Stimulated activated memory B cell treated with anti-CD40 and anti-IgM and Interleukin-4, amounts not matched to agents 10 μg/mL and 1 μg/mL and 100 μg/mL, for 72 hours (primary cell): ENCODE measurements around the gene PARVA.

Experiments used
- ATAC-seq: fragments of 150-1000 bp; cut with Tn5 transposase; 2 replicates; pipeline ENCODE4 v1.10.0; 2021
- H3K27ac Mint-ChIP-seq: one replicate; pipeline ENCODE4 v1.8.0; 2022; ENCODE audit warnings: mild to moderate bottlenecking, mixed read lengths
- H3K27me3 Mint-ChIP-seq: one replicate; pipeline ENCODE4 v1.8.0; 2022; ENCODE audit warnings: mixed read lengths
- H3K36me3 Mint-ChIP-seq: one replicate; pipeline ENCODE4 v1.8.0; 2022; ENCODE audit warnings: mixed read lengths
- H3K4me1 Mint-ChIP-seq: one replicate; pipeline ENCODE4 v1.8.0; 2022; ENCODE audit warnings: mixed read lengths
- H3K4me3 Mint-ChIP-seq: one replicate; pipeline ENCODE4 v1.8.0; 2022; ENCODE audit warnings: mild to moderate bottlenecking, moderate library complexity, mixed read lengths
- H3K9me3 Mint-ChIP-seq: one replicate; pipeline ENCODE4 v1.8.0; 2022; ENCODE audit warnings: mixed read lengths

PARVA gene

DNA sequence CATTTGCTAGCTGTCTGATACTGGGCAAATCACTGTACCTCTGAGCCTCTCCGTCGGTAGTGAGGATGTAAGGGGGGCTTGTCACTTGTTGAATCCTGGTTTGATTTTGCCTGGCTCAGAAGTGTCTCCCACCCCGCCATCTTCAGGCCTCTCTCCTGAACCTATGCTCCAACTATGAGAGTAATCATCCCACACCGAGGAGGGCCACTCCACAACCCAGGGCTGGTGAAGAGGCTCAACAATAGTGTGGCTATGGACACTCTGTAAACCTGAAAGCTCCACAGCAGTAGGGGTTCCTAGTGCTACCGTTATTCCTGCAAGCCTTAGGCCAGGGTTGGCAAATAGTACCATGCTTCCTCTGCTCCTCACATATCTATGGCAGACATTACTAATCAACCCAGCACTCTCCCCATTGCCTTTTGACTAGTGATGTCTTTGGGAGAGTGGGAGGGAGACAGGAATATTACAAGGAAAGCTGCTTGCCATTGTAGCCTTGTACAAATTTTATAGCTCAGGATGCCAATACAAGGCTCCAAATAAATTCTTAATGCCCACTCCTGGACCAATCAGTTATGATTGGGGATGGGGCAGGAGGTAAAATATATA, 162.8 kb downstream of the PARVA start:
- Mint-ChIP-seq H3K27ac (no peak overlapping the region), H3K4me3 (no peak overlapping the region), H3K4me1 (no peaks in the 10 kb centered on the region), H3K27me3 (peaks cover 15% of the 10 kb centered on the region), H3K9me3 (no peaks in the 10 kb centered on the region), H3K36me3 (no peaks in the 10 kb centered on the region)
- no peak for ATAC-seq

DNA sequence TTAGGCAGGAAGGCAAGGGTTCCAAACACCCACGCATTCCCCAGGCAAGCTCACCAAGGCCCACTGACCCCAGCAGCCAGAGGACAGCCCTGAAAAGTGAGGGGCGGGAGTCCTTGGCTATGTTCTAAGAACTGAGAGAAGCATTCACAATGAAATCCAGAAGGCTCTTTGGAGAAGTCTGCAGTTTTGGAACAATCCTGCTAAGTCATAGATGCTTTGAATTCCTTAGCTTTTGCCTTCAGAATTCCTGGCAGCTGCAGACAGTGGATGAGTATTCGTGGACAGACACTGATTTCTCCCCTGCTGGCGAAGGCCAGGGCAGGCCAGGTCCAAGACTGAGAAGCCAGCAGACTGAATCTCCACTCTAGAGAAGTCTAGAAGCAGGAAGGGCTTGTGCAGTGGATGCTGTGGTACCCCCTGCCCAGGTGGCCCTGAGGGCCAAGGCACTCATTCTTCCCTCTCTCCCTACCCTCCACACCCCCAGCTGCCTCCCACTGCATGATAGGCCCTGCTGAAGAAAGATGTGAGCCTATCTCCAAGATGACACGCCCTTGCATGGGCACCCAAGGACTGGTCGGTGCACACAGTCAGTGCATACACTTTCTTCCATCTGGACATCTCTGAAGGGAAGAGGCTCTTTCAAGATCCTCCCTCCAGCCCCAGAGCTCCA, 163.7 kb downstream of the PARVA start:
- H3K27me3 Mint-ChIP-seq = peaks cover 15% of the 10 kb centered on the region
- H3K27ac Mint-ChIP-seq = no peak overlapping the region

DNA sequence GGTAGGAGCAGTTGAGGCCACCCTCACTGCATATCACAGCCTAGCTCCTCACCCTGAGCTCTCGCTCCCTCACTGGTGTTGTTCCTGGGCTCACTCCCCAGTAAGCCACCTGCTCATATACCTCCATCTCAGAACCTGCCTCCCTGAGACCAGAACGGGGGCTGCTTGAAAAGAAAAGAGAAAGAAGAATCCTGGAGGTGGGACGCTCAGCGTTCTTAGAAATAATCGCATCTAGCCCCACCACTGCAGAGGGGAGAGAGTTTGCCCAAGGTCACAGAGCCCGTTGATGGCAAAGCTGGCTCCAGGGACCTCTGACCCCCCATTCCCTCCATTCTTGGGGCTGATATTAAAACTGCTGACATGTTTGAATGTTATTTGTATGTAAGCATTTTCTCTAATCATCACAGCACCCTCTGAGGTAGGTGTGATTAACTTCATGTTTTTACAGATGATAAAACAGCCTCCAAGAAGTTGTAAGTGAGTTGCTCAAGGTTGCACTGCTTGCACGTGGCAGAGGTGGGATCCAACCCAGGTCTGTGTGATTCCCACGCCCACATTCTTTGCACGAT, 164.3 kb downstream of the PARVA start:
- no peaks in the 10 kb centered on the region for H3K36me3 Mint-ChIP-seq
- no peak overlapping the region for H3K4me3 Mint-ChIP-seq
- no peaks in the 10 kb centered on the region for H3K9me3 Mint-ChIP-seq
- H3K27me3 Mint-ChIP-seq = peaks cover 12% of the 10 kb centered on the region
- H3K27ac Mint-ChIP-seq = no peak overlapping the region
- ATAC-seq = no peak
- H3K4me1 Mint-ChIP-seq = no peaks in the 10 kb centered on the region

More for the DNA sequence above, 163.7 kb downstream of the PARVA start:
- ATAC-seq = no peak
- no peaks in the 10 kb centered on the region for H3K9me3 Mint-ChIP-seq
- no peaks in the 10 kb centered on the region for H3K36me3 Mint-ChIP-seq
- no peak overlapping the region for H3K4me3 Mint-ChIP-seq
- no peaks in the 10 kb centered on the region for H3K4me1 Mint-ChIP-seq

GRCh38 chr11:12542186-12542935, 165.0 kb downstream of the PARVA start:
- no peak for ATAC-seq
- H3K27ac Mint-ChIP-seq = no peak overlapping the region
- no peak overlapping the region for H3K4me3 Mint-ChIP-seq
- no peaks in the 10 kb centered on the region for H3K9me3 Mint-ChIP-seq
- no peaks in the 10 kb centered on the region for H3K36me3 Mint-ChIP-seq
- peaks cover 5% of the 10 kb centered on the region for H3K27me3 Mint-ChIP-seq
- H3K4me1 Mint-ChIP-seq = no peaks in the 10 kb centered on the region

DNA sequence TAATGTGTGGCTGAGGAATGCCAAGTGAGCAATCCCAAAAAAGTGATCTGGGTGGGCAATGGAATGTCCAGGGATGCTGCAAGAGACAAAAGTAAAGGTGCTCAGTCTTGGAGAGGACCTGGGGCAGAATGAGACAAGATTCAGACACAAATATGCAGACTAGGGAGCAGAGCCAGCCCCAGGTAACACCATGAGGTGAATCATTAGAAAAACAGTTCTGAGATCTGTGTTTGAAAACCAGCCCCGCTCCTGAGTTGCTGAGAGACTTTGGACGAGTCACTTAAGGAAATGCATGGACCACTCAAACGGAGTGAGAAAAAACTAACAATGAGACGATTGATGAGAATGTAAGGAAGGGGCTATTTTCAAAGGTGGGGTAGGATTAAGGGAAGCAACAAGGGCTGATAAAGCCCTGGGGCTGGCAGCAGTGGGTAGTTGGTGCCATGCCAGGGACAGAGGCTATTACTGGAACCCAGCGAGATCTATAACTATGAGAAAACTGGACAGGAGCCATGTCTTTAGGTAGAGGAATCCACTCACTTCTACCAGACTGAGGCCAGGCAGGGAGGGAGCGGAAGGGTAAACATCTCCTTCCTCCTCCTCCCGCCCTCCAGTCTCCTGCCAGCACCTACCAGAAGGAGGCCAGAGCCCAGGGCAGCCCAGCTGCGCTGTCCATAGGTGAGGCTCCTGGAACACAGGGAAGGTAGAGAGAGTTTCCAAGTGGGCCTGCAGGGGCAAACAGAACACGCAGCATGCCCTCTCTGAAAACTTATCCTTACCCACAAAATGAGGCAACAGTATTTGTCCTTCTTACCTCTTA, 166.4 kb downstream of the PARVA start:
- no peak overlapping the region for H3K4me3 Mint-ChIP-seq
- H3K36me3 Mint-ChIP-seq = no peaks in the 10 kb centered on the region
- no peaks in the 10 kb centered on the region for H3K4me1 Mint-ChIP-seq
- H3K27ac Mint-ChIP-seq = no peak overlapping the region
- no peak for ATAC-seq
- H3K9me3 Mint-ChIP-seq = no peaks in the 10 kb centered on the region
- H3K27me3 Mint-ChIP-seq = peaks cover 4% of the 10 kb centered on the region

- no peaks in the 10 kb centered on the region for H3K27me3 Mint-ChIP-seq
Observed at GRCh38 chr11:12544986-12545775, 167.8 kb downstream of the PARVA start.

DNA sequence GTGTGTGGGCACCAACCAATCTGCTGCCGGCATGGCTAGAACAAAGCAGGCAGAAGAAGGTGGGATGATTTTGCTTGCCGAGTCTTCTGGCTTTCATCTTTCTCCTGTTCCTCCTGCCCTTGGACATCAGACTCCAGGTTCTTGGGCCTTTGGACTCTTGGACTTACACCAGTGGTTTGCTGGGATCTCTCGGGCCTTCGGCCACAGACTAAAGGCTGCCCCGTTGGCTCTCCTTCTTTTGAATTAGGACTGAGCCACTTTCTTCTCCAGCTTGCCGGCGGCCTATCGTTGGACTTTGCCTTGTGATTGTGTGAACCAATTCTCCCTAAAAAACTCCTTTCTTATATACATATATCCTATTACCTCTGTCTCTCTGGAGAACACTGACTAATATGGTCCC, 168.8 kb downstream of the PARVA start:
- Mint-ChIP-seq H3K4me3 (no peak overlapping the region), H3K27ac (no peak overlapping the region), H3K36me3 (no peaks in the 10 kb centered on the region), H3K4me1 (no peaks in the 10 kb centered on the region), H3K27me3 (no peaks in the 10 kb centered on the region), H3K9me3 (no peaks in the 10 kb centered on the region)
- ATAC-seq = no peak

More at GRCh38 chr11:12544986-12545775, 167.8 kb downstream of the PARVA start:
- H3K27ac Mint-ChIP-seq = no peak overlapping the region
- no peak overlapping the region for H3K4me3 Mint-ChIP-seq
- H3K36me3 Mint-ChIP-seq = no peaks in the 10 kb centered on the region
- ATAC-seq = no peak
- H3K9me3 Mint-ChIP-seq = no peaks in the 10 kb centered on the region
- no peaks in the 10 kb centered on the region for H3K4me1 Mint-ChIP-seq

GRCh38 chr11:12546660-12547059, 169.3 kb downstream of the PARVA start:
- Mint-ChIP-seq H3K36me3 (no peaks in the 10 kb centered on the region), H3K4me1 (no peaks in the 10 kb centered on the region), H3K27me3 (no peaks in the 10 kb centered on the region), H3K9me3 (no peaks in the 10 kb centered on the region), H3K27ac (no peak overlapping the region), H3K4me3 (no peak overlapping the region)
- ATAC-seq = no peak

- H3K9me3 Mint-ChIP-seq = no peaks in the 10 kb centered on the region
- ATAC-seq = no peak
- H3K4me1 Mint-ChIP-seq = no peaks in the 10 kb centered on the region
- no peaks in the 10 kb centered on the region for H3K36me3 Mint-ChIP-seq
- H3K27me3 Mint-ChIP-seq = no peaks in the 10 kb centered on the region
- no peak overlapping the region for H3K27ac Mint-ChIP-seq
- H3K4me3 Mint-ChIP-seq = no peak overlapping the region
Observed at GRCh38 chr11:12547953-12548650, 170.7 kb downstream of the PARVA start.

- no peaks in the 10 kb centered on the region for H3K36me3 Mint-ChIP-seq
- H3K27me3 Mint-ChIP-seq = no peaks in the 10 kb centered on the region
- H3K27ac Mint-ChIP-seq = no peak overlapping the region
- H3K9me3 Mint-ChIP-seq = peaks cover 6% of the 10 kb centered on the region
- H3K4me3 Mint-ChIP-seq = no peak overlapping the region
- no peaks in the 10 kb centered on the region for H3K4me1 Mint-ChIP-seq
- ATAC-seq = no peak
Observed at GRCh38 chr11:12552692-12553091, 175.3 kb downstream of the PARVA start.

- ATAC-seq = no peak
- no peak overlapping the region for H3K4me3 Mint-ChIP-seq
- peaks cover 6% of the 10 kb centered on the region for H3K9me3 Mint-ChIP-seq
- H3K27ac Mint-ChIP-seq = no peak overlapping the region
- no peaks in the 10 kb centered on the region for H3K4me1 Mint-ChIP-seq
- H3K27me3 Mint-ChIP-seq = no peaks in the 10 kb centered on the region
- H3K36me3 Mint-ChIP-seq = no peaks in the 10 kb centered on the region
Observed at GRCh38 chr11:12554122-12554521, 176.8 kb downstream of the PARVA start.

DNA sequence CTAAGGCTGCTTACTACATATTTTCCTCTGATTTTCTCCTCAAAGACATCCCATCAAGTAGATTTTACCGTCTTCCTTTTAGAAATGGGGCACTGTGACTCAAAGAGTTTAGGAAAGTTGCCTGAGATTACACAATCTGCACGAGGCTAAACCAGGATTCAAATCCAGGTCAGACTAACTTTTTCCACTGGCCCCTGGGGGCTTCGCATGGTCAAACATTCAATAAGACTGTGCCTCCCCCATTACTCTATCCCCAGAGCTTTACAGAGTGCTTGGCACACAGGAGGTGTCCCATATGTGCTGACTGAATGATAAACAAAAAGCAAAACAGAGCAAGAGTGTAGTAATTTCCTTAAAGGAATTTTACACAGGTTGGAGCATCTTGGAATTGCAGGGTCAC, 178.8 kb downstream of the PARVA start:
- Mint-ChIP-seq H3K4me3 (no peak overlapping the region), H3K36me3 (no peaks in the 10 kb centered on the region), H3K27ac (no peak overlapping the region), H3K9me3 (peaks cover 6% of the 10 kb centered on the region), H3K4me1 (no peaks in the 10 kb centered on the region), H3K27me3 (no peaks in the 10 kb centered on the region)
- no peak for ATAC-seq

GRCh38 chr11:12556788-12557384, 179.5 kb downstream of the PARVA start:
- no peak overlapping the region for H3K27ac Mint-ChIP-seq
- H3K27me3 Mint-ChIP-seq = no peaks in the 10 kb centered on the region
- no peaks in the 10 kb centered on the region for H3K36me3 Mint-ChIP-seq

More at GRCh38 chr11:12556788-12557384, 179.5 kb downstream of the PARVA start:
- Mint-ChIP-seq H3K4me3 (no peak overlapping the region), H3K9me3 (peaks cover 6% of the 10 kb centered on the region), H3K4me1 (no peaks in the 10 kb centered on the region)
- no peak for ATAC-seq
